Right lobe of liver (tissue), 6 donors: ENCODE results near the gene DEUP1. TPM values are rescaled to one million over a fixed set of nuclear protein-coding genes. Genes with fewer than 3 reads are reported as not detected.
"Not testable (repeated sequence)": the region's sequence is repeated elsewhere in the genome, so short reads cannot be mapped to it uniquely, and the experiment has no call there.

ENCODE experiments used
- ATAC-seq, 4 donors: fragments of 200-7000 bp; cut with Tn5 transposase; one replicate each; pipeline ENCODE4 v1.9.1; 2020; ENCODE audit warnings: mild to moderate bottlenecking in 4 of 4, moderate library complexity in 4 of 4
- DNase-seq, 3 donors: peaks; one replicate each; pipeline ENCODE4 v3.0.0-alpha.2; 2020
- H3K27ac ChIP-seq, 3 donors: fragments of 200-600 bp; one replicate each; pipeline ENCODE4 v1.8.0; 2022
- H3K27me3 ChIP-seq, 2 donors: fragments of 200-600 bp; one replicate each; pipeline ENCODE4 v1.8.0; 2022
- H3K36me3 ChIP-seq, 4 donors: fragments of 200-600 bp; sonication (generic) in 1 of 4; one replicate each; pipeline versions ENCODE4 v1.5.1 to v1.8.0; 2017 to 2022; ENCODE audit warnings: control low read depth in 1 of 4
- H3K4me1 ChIP-seq, 4 donors: fragments of 200-600 bp; sonication (generic) in 1 of 4; one replicate each; pipeline versions ENCODE4 v1.5.1 to v1.8.0; 2017 to 2022; ENCODE audit warnings: control low read depth in 1 of 4
- H3K4me3 ChIP-seq, 3 donors: fragments of 200-600 bp; one replicate each; pipeline ENCODE4 v1.8.0; 2022
- H3K9me3 ChIP-seq, 4 donors: fragments of 200-600 bp; sonication (generic) in 1 of 4; one replicate each; pipeline versions ENCODE4 v1.5.1 to v1.8.0; 2017 to 2022; ENCODE audit warnings: control low read depth in 1 of 4
- CTCF ChIP-seq, 4 donors: fragments of 200-600 bp in 3 of 4; fragments of 450-650 bp in 1 of 4; IDR thresholded peaks; one replicate each; pipeline versions ENCODE4 v1.5.1 to v1.8.0; 2016 to 2022; ENCODE audit warnings: antibody characterized with exemption in 4 of 4, mild to moderate bottlenecking in 2 of 4
- POLR2A ChIP-seq: fragments of 450-650 bp; IDR thresholded peaks from one replicate; pipeline ENCODE4 v1.6.1; 2017; ENCODE audit warnings: antibody characterized with exemption, mild to moderate bottlenecking
- WGBS: methylation state at CpG from one replicate; pipeline ENCODE4 v1.1.6; 2018; ENCODE audit warnings: low coverage, low lambda C conversion rate; ENCODE audit not compliant: insufficient coverage; ENCODE audit errors: missing lambda C conversion rate; 5-methylcytosine and 5-hydroxymethylcytosine counted together
- intact Hi-C, 2 donors: fragments of 100-400 bp; cut with DNase I; formaldehyde crosslinking; loops; one replicate each; pipeline versions ENCODE4 v1.11.2 to v1.14.1; 2022
- total RNA-seq, 6 experiments: library from RNA; depleted of rRNA in 2 of 6; stranded (reverse); fragments of >200 nt in 2 of 6; fragmentation: NEBNext Ultra II Directional in 3 of 6; extraction: Animal tissue kit (Norgen Biotek cat#: 25700) in 3 of 6; gene quantifications; one replicate each; pipeline versions ENCODE4 v1.1.0 to v1.2.4, GENCODE V29; 2016 to 2023
- donor health status: DM: no; HTN: yes; CAD: no.
- donor health status: DM: no; HTN: no; CAD: no.
- donor health status: DM: no; HTN: no; CAD: no.
- donor health status: DM: no; HTN: yes; CAD: no.
- donor health status: DM: no; HTN: yes; CAD: no.

The DEUP1 gene
- total RNA-seq, 6 experiments from 2014 or later, result not detected

GRCh38 chr11:93295921-93296575 lies 34.5 kb upstream of the DEUP1 start:
- intact Hi-C loops, result no loop called here
- no peak overlapping the region for H3K27ac ChIP-seq
- no peaks in the 10 kb centered on the region for H3K36me3 ChIP-seq
- no peaks in the 10 kb centered on the region for H3K9me3 ChIP-seq
- ATAC-seq (no peak), DNase-seq (no peak)
- H3K4me3 ChIP-seq, result no peak overlapping the region
- H3K4me1 ChIP-seq, result no peaks in the 10 kb centered on the region
- no peak for TF ChIP-seq CTCF (IDR thresholded peaks at IDR 0.05)
- no peak for TF ChIP-seq POLR2A
- H3K27me3 ChIP-seq, result no peaks in the 10 kb centered on the region
- 78% methylated on average over 4 of the region's 4 CpGs for WGBS

DNA sequence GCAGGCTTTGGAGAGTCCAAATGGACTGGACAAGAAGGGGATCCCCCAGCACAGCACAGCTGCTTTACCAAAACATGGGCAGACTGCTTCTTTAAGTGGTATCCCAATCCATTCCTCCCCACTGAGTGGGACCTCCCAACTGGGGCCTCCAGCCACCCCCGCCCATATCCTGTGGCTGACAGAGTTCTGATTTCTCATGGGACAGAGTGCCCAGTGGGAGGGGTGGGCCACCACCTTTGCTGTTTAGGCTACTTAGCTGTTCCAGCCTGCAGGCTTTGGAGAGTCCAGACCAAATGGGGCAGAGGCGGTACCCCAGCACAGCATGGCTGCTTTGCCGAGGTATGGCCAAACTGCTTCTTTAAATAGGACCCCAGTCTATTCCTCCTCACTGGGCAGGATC lies 26.9 kb upstream of the DEUP1 start:
- Histone ChIP-seq H3K27ac (no peak overlapping the region), H3K4me3 (no peak overlapping the region), H3K4me1 (no peaks in the 10 kb centered on the region), H3K27me3 (no peaks in the 10 kb centered on the region), H3K9me3 (no peaks in the 10 kb centered on the region), H3K36me3 (no peaks in the 10 kb centered on the region)
- intact Hi-C loops, result no loop called here
- TF ChIP-seq CTCF (IDR thresholded peaks at IDR 0.05) (no peak), POLR2A (no peak)
- no CpG with 5 or more reads among the region's 3 CpGs for WGBS
- DNase-seq (no peak), ATAC-seq (no peak)

DNA sequence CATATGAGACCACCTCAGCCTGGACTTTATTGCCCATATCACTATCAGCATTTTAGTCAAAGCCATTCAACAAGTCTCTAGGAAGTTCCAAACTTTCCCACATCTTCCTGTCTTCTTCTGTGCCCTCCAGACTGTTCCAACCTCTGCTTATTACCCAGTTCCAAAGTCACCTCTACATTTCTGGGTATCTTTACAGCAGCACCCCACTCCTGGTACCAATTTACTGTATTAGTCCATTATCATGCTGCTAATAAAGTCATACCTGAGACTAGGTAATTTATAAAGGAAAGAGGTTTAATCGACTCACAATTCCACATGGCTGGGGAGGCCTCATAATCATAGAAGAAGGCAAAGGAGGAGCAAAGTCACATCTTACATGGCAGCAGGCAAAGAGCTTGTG lies 16.1 kb upstream of the DEUP1 start:
- H3K4me1 ChIP-seq, DNase-seq, H3K4me3 ChIP-seq, ATAC-seq, H3K27ac ChIP-seq, H3K36me3 ChIP-seq, H3K9me3 ChIP-seq, H3K27me3 ChIP-seq, intact Hi-C loops: not testable (repeated sequence)
- WGBS, result 100% methylated on average over 1 of the region's 1 CpG

- H3K4me3 ChIP-seq, result no peak overlapping the region
- intact Hi-C loops, result no loop called here
- DNase-seq, result no peak
- no peak overlapping the region for H3K27ac ChIP-seq
- TF ChIP-seq CTCF (IDR thresholded peaks at IDR 0.05), result no peak
- no peak for TF ChIP-seq POLR2A
- 44% methylated on average over 2 of the region's 2 CpGs for WGBS
- H3K9me3 ChIP-seq, result no peaks in the 10 kb centered on the region
- no peaks in the 10 kb centered on the region for H3K4me1 ChIP-seq
- H3K36me3 ChIP-seq, result no peaks in the 10 kb centered on the region
- ATAC-seq, result no peak
- no peaks in the 10 kb centered on the region for H3K27me3 ChIP-seq
Observed at GRCh38 chr11:93319224-93319839, 11.2 kb upstream of the DEUP1 start.

DNA sequence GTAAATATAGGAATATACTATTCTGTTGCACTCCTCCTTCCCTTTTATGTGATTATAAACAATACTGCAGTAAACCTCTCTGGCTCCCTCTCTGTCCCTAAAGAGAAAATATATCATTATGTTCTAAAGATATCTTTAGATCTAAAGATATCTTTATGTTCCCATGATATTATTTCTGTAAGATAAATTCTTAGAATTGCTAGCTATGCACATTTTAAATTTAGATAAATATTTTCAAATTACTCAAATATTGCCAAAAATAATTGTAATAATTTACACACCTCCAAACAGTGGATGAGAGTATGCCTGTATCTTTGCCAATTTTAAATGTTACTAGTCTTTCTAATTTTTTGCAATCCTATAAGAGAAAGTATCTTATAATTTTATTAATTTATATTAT lies 10.3 kb upstream of the DEUP1 start:
- H3K4me3 ChIP-seq, result no peak overlapping the region
- intact Hi-C loops, result no loop called here
- ATAC-seq (no peak), DNase-seq (no peak)
- H3K4me1 ChIP-seq, result no peaks in the 10 kb centered on the region
- H3K27ac ChIP-seq, result no peak overlapping the region
- TF ChIP-seq POLR2A, result no peak
- TF ChIP-seq CTCF (IDR thresholded peaks at IDR 0.05), result no peak
- H3K27me3 ChIP-seq, result no peaks in the 10 kb centered on the region
- no peaks in the 10 kb centered on the region for H3K36me3 ChIP-seq
- H3K9me3 ChIP-seq, result no peaks in the 10 kb centered on the region
